Epithelial cell of proximal tubule (primary cell): ENCODE measurements around the gene RNF115. TPM values are rescaled to one million over a fixed set of nuclear protein-coding genes. Genes with fewer than 3 reads are reported as not detected.

Experiments used
- DNase-seq: peaks from one replicate; pipeline ENCODE4 v3.0.0-alpha.2; 2011; ENCODE audit warnings: low read depth
- H3K4me3 ChIP-seq: 2 replicates; pipeline ENCODE4 v1.5.1; 2011; ENCODE audit warnings: low read depth, mild to moderate bottlenecking, low read length
- total RNA-seq: library from RNA; depleted of rRNA; stranded (reverse); fragments of >200 nt; gene quantifications from 2 replicates; pipeline ENCODE4 v1.2.3, GENCODE V29; 2015
- TF ChIP-seq, protein P1 (sequence below): conservative IDR thresholded peaks from 2 replicates; pipeline ENCODE4 v1.5.1; 2012; ENCODE audit warnings: low read depth, mild to moderate bottlenecking, low read length

The RNF115 gene
- total RNA-seq = 10.4 and 10.6 TPM in 2 replicates

DNA sequence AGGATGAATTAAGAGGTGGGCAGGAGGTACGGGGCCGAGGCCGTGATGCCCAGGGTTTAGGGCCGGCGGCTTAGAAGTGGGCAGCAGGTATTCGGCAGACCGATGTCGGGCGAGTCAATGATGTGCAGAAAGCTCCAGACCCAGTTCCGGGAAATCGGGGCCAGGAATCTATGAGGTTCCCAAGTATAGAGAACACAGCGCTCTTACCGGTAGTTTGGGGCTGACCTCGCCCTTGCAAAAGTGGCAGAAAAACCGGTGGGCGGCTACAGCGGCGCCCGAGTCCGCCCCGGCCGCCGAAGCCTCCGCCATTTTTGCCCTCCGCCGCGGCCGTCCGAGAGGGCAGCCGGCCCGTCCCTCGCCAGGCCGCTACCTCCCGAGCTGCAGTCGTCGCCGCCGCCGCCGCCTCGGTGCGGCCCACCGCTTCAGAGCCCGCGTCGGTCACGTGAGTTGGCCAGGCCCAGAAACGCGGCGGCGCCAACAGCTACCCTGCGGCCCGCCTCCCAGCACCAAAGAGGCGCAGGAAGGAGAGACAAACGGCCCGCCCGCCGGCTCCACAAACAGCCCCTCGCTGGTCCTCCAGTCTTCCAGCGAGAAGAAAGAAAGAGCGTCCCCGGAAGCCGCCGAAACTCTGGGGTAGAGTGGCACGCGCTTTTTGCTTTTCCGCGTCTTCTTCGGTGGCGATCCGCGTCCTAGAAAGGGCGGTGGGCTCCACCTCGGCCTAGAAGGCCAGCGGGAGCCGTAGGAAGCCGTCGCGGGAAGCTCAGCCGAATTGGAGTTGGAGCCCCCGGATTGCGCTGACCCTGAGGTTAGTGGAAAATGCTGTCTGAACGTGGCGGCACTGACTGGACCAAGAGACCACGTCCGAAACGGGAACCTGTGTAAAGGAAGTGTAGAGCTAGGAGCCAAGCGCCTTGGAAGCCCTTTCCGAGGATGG is at the start of gene RNF115, which contains the start of gene POLR3C:
RNF115 (minus strand) TSS at position 531 of the 934 bp plus-strand sequence; CDS start at position 309, 222 bp downstream.
POLR3C (plus strand) TSS at position 636 of the 934 bp plus-strand sequence. CDS start 1,577 bp downstream, outside the sequence.
- no peak for DNase-seq
- TF ChIP-seq, protein P1, sequence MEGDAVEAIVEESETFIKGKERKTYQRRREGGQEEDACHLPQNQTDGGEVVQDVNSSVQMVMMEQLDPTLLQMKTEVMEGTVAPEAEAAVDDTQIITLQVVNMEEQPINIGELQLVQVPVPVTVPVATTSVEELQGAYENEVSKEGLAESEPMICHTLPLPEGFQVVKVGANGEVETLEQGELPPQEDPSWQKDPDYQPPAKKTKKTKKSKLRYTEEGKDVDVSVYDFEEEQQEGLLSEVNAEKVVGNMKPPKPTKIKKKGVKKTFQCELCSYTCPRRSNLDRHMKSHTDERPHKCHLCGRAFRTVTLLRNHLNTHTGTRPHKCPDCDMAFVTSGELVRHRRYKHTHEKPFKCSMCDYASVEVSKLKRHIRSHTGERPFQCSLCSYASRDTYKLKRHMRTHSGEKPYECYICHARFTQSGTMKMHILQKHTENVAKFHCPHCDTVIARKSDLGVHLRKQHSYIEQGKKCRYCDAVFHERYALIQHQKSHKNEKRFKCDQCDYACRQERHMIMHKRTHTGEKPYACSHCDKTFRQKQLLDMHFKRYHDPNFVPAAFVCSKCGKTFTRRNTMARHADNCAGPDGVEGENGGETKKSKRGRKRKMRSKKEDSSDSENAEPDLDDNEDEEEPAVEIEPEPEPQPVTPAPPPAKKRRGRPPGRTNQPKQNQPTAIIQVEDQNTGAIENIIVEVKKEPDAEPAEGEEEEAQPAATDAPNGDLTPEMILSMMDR = no peak
- peak within 1 kb of the TSS; percentile 99 for H3K4me3 ChIP-seq

DNA sequence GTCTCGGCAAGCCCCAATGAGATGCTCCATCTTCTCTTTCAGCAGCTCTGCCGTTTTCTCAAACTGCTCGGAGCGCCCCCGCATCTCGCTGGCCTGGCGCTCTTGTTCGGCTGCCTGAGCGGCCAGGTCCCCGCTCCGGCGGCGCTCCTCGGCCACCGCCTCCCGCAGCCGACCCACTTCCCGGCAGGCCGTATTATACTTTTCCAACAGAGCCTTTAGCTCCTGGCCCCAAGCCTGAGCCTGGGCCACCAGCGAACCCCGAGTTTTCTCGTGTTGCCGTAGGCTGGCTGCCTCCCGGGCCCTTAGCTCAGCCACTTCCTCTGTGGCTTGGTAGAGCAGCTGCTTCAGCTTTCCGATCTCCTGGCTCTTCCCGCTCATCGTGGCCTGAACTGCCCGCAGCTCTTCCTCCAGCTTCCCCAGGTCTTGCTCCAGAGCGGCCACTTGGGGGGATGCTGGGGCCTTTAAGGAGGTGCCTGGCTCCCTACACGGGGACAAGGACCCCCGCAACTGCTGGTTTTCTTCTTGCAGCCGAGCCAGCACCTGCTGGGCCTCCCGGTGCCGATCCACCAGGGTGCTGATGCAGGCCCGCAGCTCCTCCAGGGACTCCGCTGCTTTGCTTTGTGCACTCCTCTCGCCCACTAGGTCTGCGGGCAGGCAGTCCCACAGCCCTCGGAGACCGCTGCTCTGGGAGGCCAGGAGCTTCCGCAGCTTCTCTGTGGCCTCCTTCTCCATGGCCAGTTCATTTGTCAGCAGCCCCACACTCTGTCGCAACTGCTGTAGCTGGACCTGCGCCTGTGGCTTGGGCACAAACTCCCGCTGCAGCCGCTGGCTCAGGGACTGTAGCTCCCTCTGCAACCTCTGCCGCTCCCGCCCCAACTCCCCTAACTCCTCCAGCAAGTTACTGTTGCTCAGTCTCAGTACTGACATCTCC is 48.4 kb upstream of the RNF115 start:
- DNase-seq = no peak
- peak overlapping the region; percentile 43 for H3K4me3 ChIP-seq
- TF ChIP-seq, protein P1 = no peak

DNA sequence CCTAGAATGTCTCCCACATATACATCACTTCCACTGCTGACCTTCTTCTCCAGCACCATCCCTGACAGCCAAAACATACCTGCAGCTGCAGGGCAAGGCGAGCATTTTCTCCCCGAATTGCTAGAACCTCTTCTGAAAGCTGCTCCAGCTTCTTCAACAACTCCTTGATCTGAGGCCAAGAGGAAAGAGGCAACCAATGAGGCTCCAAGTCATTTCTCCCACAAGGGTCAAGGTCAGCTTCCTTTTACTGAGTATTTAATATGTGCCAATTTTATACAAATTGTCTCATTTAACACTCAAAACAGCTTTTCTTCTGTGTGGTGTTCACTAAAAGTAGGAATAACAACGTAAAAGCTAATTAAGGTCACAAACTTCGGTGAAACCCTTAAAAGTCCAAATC is 44.3 kb upstream of the RNF115 start:
- TF ChIP-seq, protein P1 = no peak
- H3K4me3 ChIP-seq = no peak overlapping the region
- no peak for DNase-seq

DNA sequence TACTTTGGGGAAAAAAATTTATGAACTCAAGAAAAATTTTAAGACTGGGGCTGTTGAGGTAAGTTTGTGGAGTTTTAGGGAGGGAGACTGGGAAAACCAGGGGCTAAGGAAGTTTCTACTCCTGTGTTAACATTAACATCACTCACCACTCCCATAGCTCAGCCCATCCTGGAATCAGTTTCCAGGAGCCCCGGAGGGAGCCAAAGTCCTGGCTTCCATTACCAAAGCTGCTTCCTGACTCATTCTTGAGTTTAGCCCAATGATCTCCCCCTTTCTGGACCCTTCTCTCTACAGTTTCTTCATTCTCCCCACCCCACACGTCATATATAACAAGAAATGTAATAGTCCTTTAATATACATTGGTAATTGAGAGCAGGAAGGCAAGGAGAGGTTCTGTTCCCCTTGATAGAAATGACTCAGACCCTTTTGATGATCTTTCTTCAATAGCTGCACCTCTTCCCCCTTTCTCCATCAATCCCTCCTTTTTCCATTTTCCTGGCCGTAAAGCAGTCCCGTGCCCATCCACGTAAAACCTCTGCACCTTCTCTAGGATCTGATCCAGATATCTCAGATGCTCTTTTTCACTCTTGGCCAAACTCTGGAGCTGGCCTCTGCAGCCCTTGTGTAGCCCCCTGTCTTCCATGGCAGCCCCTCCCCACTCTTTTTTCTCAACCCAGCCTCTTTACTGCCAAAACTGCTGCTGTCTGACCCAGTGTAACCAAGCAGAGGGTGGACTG is 39.6 kb upstream of the RNF115 start:
- H3K4me3 ChIP-seq = no peak overlapping the region
- TF ChIP-seq, protein P1 = no peak
- no peak for DNase-seq

DNA sequence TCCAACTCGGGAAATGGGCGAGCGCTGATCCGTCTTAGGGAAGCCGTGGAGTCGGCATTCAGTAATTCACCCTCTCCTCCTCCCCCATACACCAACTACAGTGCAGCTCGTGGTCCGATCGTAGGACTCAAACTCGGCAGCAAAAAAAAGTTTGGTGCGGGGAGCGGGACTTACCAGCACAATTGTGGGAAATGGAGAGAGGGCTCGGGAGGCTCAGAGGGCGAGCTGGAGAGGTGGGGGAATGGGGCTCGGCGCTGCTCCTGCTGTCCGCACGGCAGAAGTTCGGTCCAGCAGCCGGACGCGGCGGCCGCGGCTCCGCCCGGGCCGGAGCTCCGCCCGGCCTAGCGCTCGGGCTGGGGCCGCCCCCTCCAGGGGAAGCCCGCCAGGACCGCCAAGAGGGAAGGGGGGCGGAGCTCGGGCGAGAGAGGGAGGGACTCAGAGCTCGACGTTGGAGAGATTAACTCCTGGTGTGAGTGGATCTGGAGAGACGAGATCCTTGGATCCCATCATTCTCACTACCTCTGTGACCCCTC is 35.7 kb upstream of the RNF115 start:
- TF ChIP-seq, protein P1 = peak; percentile 4
- peak; percentile 38 for DNase-seq
- H3K4me3 ChIP-seq = peak overlapping the region; percentile 87
